Neuronal stem cell (in vitro differentiated cells): ENCODE measurements around the gene FANK1.
A peak's percentile ranks its signal among the peaks of the same experiment; 100 is the strongest.

ENCODE experiments used
- DNase-seq: peaks from one replicate; pipeline ENCODE4 v3.0.0-alpha.2; 2013; ENCODE audit warnings: low spot score
- H2AFZ ChIP-seq: one replicate; pipeline ENCODE4 v1.6.1; 2013; ENCODE audit warnings: mild to moderate bottlenecking, low read length, inconsistent platforms
- H2AK5ac ChIP-seq: 2 replicates; pipeline ENCODE4 v1.6.1; 2013; ENCODE audit warnings: low read depth, mild to moderate bottlenecking, inconsistent platforms, low read length, moderate library complexity, mixed read lengths
- H2BK120ac ChIP-seq: 2 replicates; pipeline ENCODE4 v1.6.1; 2013; ENCODE audit warnings: low read depth, mild to moderate bottlenecking, inconsistent platforms, low read length, moderate library complexity, mixed read lengths
- H2BK12ac ChIP-seq: one replicate; pipeline ENCODE4 v1.6.1; 2013; ENCODE audit warnings: low read length, inconsistent platforms
- H2BK15ac ChIP-seq: 2 replicates; pipeline ENCODE4 v1.6.1; 2013; ENCODE audit warnings: mild to moderate bottlenecking, low read length, inconsistent platforms, mixed read lengths
- H2BK5ac ChIP-seq: one replicate; pipeline ENCODE4 v1.6.1; 2013; ENCODE audit warnings: inconsistent platforms, mild to moderate bottlenecking, low read length, moderate library complexity
- H3K14ac ChIP-seq: one replicate; pipeline ENCODE4 v1.6.1; 2013; ENCODE audit warnings: low read length, inconsistent platforms
- H3K18ac ChIP-seq: 2 replicates; pipeline ENCODE4 v1.6.1; 2013; ENCODE audit warnings: low read length, inconsistent platforms
- H3K23ac ChIP-seq: 2 replicates; pipeline ENCODE4 v1.6.1; 2013; ENCODE audit warnings: low read depth, mild to moderate bottlenecking, mixed read lengths, low read length, inconsistent platforms; ENCODE audit not compliant: poor library complexity
- H3K27ac ChIP-seq: replicated peaks from 3 replicates; pipeline ENCODE4 v1.5.1; 2013; ENCODE audit warnings: low read length, inconsistent platforms
- H3K27me3 ChIP-seq, 3 experiments: 2 replicates each; pipeline ENCODE4 v1.6.1; 2013; ENCODE audit warnings: low read length in 3 of 3, mild to moderate bottlenecking in 2 of 3, inconsistent platforms in 1 of 3, low read depth in 1 of 3, mixed read lengths in 1 of 3, moderate library complexity in 1 of 3; ENCODE audit not compliant: control insufficient read depth in 3 of 3, insufficient read depth in 3 of 3
- H3K36me3 ChIP-seq, 2 donors: replicated peaks in 1 of 2; 2 replicates each; pipeline ENCODE4 v1.6.1; 2013; ENCODE audit warnings: low read length in 2 of 2; ENCODE audit not compliant: control insufficient read depth in 2 of 2, insufficient read depth in 2 of 2
- H3K4ac ChIP-seq: 2 replicates; pipeline ENCODE4 v1.6.1; 2013; ENCODE audit warnings: inconsistent platforms, mild to moderate bottlenecking, low read length, moderate library complexity
- H3K4me1 ChIP-seq, 2 donors: 1 replicate in 1 of 2; 2 replicates in 1 of 2; pipeline ENCODE4 v1.6.1; 2013; ENCODE audit warnings: low read length in 2 of 2, low read depth in 1 of 2; ENCODE audit not compliant: control insufficient read depth in 2 of 2, insufficient read depth in 1 of 2
- H3K4me2 ChIP-seq: one replicate; pipeline ENCODE4 v1.6.1; 2013; ENCODE audit warnings: mild to moderate bottlenecking, low read length, inconsistent platforms; ENCODE audit not compliant: insufficient read depth, poor library complexity, severe bottlenecking
- H3K4me3 ChIP-seq, 2 donors: 2 replicates each; pipeline ENCODE4 v1.5.1; 2013; ENCODE audit warnings: low read length in 2 of 2, mild to moderate bottlenecking in 2 of 2, inconsistent platforms in 1 of 2, moderate library complexity in 1 of 2
- H3K79me1 ChIP-seq: one replicate; pipeline ENCODE4 v1.6.1; 2013; ENCODE audit warnings: low read depth, mild to moderate bottlenecking, inconsistent platforms, low read length, moderate library complexity
- H3K9ac ChIP-seq: one replicate; pipeline ENCODE4 v1.6.1; 2013; ENCODE audit warnings: mild to moderate bottlenecking, low read depth, low read length, inconsistent platforms; ENCODE audit not compliant: poor library complexity
- H3K9me3 ChIP-seq, 2 donors: replicated peaks in 1 of 2; 2 replicates each; pipeline versions ENCODE3 to v1.6.1; 2013; ENCODE audit warnings: low read length in 2 of 2, mild to moderate bottlenecking in 2 of 2, inconsistent platforms in 1 of 2, low read depth in 1 of 2, mixed read lengths in 1 of 2, moderate library complexity in 1 of 2; ENCODE audit not compliant: control insufficient read depth in 2 of 2, insufficient read depth in 1 of 2
- H4K8ac ChIP-seq: one replicate; pipeline ENCODE4 v1.6.1; 2013; ENCODE audit warnings: low read depth, mild to moderate bottlenecking, inconsistent platforms, low read length, moderate library complexity
- H4K91ac ChIP-seq: one replicate; pipeline ENCODE4 v1.6.1; 2013; ENCODE audit warnings: low read length, low read depth, mild to moderate bottlenecking, inconsistent platforms; ENCODE audit not compliant: poor library complexity
- WGBS, 2 donors: extraction: QIAGEN DNeasy Blood & Tissue Kit; methylation state at CpG; one replicate each; pipeline ENCODE4 v1.1.7; 2013; ENCODE audit warnings: missing lambda C conversion rate in 2 of 2, mixed read lengths in 1 of 2; ENCODE audit not compliant: insufficient read length in 2 of 2, insufficient replicate concordance in 1 of 2; ENCODE audit errors: extremely low coverage in 2 of 2; 5-methylcytosine and 5-hydroxymethylcytosine counted together

The FANK1 gene

DNA sequence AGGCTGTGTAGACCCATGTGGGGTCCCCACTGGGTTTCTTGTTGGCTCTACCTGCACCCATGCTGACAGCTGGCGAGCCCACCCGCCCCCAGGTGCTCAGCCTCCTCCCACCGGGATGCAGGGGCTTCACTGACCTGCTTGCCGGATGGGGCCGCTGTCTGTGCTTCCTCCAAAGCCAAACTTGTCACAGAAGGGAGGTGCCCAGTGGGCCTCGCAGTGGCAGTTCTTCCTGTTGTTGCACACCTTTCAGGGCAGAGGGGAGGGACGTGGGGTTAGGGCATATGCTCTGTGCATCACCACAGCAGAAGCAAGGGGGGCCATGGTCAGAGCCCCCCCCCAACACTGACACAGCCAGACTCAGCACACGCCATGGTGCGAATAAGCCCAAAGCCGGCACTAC, 146.5 kb downstream of the FANK1 start:
- Histone ChIP-seq H3K79me1 (no peaks in the 10 kb centered on the region), H4K8ac (no peak overlapping the region), H2AK5ac (peak overlapping the region; percentile 71), H3K9ac (no peak overlapping the region), H2BK12ac (no peak overlapping the region), H3K27ac (no peak overlapping the region), H3K18ac (peak overlapping the region; percentile 35), H3K27me3 (no peaks in the 10 kb centered on the region), H3K9me3 (no peaks in the 10 kb centered on the region), H3K4me3 (no peak overlapping the region), H4K91ac (no peak overlapping the region), H3K4me2 (no peak overlapping the region), H3K23ac (no peak overlapping the region), H2BK120ac (no peak overlapping the region), H3K14ac (peak overlapping the region; percentile 63), H3K36me3 (no peaks in the 10 kb centered on the region), H2AFZ (no peak overlapping the region), H2BK5ac (no peak overlapping the region), H3K4me1 (peaks cover 6 to 16% of the 10 kb centered on the region in 2 donors), H3K4ac (no peak overlapping the region), H2BK15ac (no peak overlapping the region)
- WGBS, 2 donors, result no CpG with 5 or more reads among the region's 10 CpGs
- no peak for DNase-seq

DNA sequence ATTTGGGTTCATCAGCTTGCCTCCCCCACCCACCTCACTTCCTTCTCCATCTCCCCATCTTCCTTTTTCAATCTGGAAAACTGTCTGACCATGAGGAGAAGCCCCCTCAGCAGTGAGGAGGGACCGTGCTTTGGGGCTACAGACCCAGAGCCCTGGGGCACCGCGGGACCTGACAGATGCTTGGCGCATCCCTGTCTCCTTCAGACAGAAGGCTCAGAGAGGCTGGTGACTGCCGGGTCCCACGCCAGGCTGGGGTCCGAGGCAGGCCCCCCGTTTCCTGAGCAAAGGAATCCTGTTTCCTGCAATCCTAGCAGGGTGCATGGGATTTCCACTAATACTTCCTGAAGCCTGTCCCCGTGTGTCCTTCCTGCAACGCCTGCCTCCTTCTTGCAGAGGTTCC, 147.0 kb downstream of the FANK1 start:
- Histone ChIP-seq H3K27ac (no peak overlapping the region), H2AK5ac (no peak overlapping the region), H3K4me2 (no peak overlapping the region), H2BK12ac (no peak overlapping the region), H3K14ac (no peak overlapping the region), H4K8ac (no peak overlapping the region), H3K36me3 (no peaks in the 10 kb centered on the region), H3K4me1 (peaks cover 6 to 16% of the 10 kb centered on the region in 2 donors), H3K18ac (no peak overlapping the region), H3K4ac (no peak overlapping the region), H3K23ac (no peak overlapping the region), H3K79me1 (no peaks in the 10 kb centered on the region), H3K4me3 (no peak overlapping the region), H2BK5ac (no peak overlapping the region), H4K91ac (no peak overlapping the region), H3K27me3 (no peaks in the 10 kb centered on the region), H2AFZ (no peak overlapping the region), H3K9ac (no peak overlapping the region), H2BK15ac (no peak overlapping the region), H2BK120ac (no peak overlapping the region), H3K9me3 (no peaks in the 10 kb centered on the region)
- no peak for DNase-seq
- no CpG with 5 or more reads among the region's 10 CpGs for WGBS, 2 donors

DNA sequence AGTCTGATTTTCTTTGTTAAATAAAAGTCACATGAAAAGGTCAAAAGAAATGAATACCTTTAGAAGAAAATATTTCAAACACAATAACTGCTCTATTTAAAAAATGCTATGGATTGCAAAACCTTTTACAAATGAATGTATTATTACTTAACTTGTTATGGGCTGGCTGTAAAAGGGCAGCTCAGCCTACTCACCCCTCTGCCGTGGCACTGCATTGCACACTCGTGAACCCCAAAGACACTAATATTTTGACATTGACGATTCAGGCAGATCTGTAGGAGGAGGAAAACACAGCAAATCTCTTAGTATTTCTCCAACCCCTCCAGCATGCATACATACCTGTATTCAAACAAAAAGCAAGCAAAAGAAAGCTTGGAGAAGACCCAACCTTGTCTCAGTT, 149.5 kb downstream of the FANK1 start:
- no peak overlapping the region for H2AK5ac ChIP-seq
- peaks cover 6 to 16% of the 10 kb centered on the region in 2 donors for H3K4me1 ChIP-seq
- WGBS, 2 donors, result no CpG with 5 or more reads among the region's 3 CpGs
- no peak overlapping the region for H3K18ac ChIP-seq
- no peak overlapping the region for H3K27ac ChIP-seq
- H2BK15ac ChIP-seq, result no peak overlapping the region
- H3K14ac ChIP-seq, result no peak overlapping the region
- H3K27me3 ChIP-seq, result no peaks in the 10 kb centered on the region
- no peaks in the 10 kb centered on the region for H3K79me1 ChIP-seq
- H2BK120ac ChIP-seq, result no peak overlapping the region
- H4K91ac ChIP-seq, result no peak overlapping the region
- H3K4me2 ChIP-seq, result no peak overlapping the region
- no peak overlapping the region for H3K23ac ChIP-seq
- H4K8ac ChIP-seq, result no peak overlapping the region
- no peak overlapping the region for H3K4ac ChIP-seq
- H2BK5ac ChIP-seq, result no peak overlapping the region
- no peak overlapping the region for H3K9ac ChIP-seq
- H3K36me3 ChIP-seq, result no peaks in the 10 kb centered on the region
- no peak overlapping the region for H2AFZ ChIP-seq
- no peak for DNase-seq
- H3K9me3 ChIP-seq, result no peaks in the 10 kb centered on the region
- H2BK12ac ChIP-seq, result no peak overlapping the region
- no peak overlapping the region for H3K4me3 ChIP-seq

DNA sequence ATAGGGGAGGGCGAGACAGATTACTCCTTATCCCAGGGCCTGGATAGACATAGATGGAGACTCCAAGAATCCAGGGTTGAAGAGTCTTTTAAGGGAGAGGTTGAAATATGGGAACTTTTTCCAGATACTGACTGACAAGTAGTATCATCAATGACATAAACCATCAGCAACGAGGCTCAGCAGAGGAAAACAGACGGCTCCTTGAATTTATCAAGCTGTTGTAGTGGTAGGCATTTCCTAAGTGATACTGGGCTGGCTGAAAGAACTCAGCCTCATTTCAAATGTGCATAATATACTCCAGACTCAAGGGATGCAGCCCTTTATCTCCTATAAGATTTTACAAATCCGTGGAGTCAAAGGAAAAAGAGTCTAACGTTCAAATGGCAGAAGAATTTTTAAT, 150.5 kb downstream of the FANK1 start:
- H3K4me2 ChIP-seq, result no peak overlapping the region
- H3K79me1 ChIP-seq, result no peaks in the 10 kb centered on the region
- no peak overlapping the region for H3K27ac ChIP-seq

More for the DNA sequence above, 150.5 kb downstream of the FANK1 start:
- Histone ChIP-seq H3K23ac (no peak overlapping the region), H3K36me3 (no peaks in the 10 kb centered on the region), H3K9me3 (no peaks in the 10 kb centered on the region), H3K18ac (no peak overlapping the region), H2BK12ac (no peak overlapping the region), H2BK120ac (no peak overlapping the region), H2BK15ac (no peak overlapping the region), H3K9ac (no peak overlapping the region), H3K4me1 (peaks cover 2 to 11% of the 10 kb centered on the region in 2 donors), H2BK5ac (no peak overlapping the region), H3K14ac (no peak overlapping the region), H2AK5ac (no peak overlapping the region), H3K4me3 (no peak overlapping the region), H3K27me3 (no peaks in the 10 kb centered on the region), H2AFZ (no peak overlapping the region), H4K91ac (no peak overlapping the region), H3K4ac (no peak overlapping the region), H4K8ac (no peak overlapping the region)
- WGBS, 2 donors, result no CpG with 5 or more reads among the region's 5 CpGs
- DNase-seq, result no peak
